ENCODE data around the gene TMEM201.
"Not testable (repeated sequence)": the region's sequence is repeated elsewhere in the genome, so short reads cannot be mapped to it uniquely, and the experiment has no call there.

TMEM201 gene

GRCh38 chr1:9561429-9561828, 27.3 kb upstream of the TMEM201 start:
- TF ChIP-seq GATA1 (IDR thresholded peaks at IDR 0.05; ENCODE audit: low read depth, low read length), result no peak
- TF ChIP-seq POLR2A (IDR thresholded peaks at IDR 0.05; ENCODE audit: low read length), result no peak
- peak; percentile 70 to 72 for DNase-seq

DNA sequence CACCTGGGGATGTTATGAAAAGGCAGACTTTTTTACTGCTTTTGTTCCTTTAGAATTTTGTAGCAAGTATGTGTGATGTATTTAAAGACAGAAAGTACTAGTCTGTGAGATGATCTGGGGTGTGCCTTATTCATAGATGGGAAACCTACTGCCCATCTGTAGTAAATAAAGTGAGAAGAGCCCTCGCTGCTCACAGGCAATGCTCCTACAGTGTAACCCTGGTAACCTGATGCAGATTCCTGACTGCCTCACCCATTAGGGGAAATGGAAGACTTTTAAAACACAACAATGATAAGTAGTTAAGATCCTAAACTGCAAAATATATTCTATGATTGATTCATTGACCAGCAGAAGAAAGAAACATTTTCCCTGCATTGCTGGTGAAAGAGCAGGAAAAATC, 19.4 kb upstream of the TMEM201 start:
- TF ChIP-seq GATA1 (IDR thresholded peaks at IDR 0.05; ENCODE audit: low read depth, low read length) (no peak), POLR2A (IDR thresholded peaks at IDR 0.05; ENCODE audit: low read length) (no peak)
- DNase-seq, result no peak

DNA sequence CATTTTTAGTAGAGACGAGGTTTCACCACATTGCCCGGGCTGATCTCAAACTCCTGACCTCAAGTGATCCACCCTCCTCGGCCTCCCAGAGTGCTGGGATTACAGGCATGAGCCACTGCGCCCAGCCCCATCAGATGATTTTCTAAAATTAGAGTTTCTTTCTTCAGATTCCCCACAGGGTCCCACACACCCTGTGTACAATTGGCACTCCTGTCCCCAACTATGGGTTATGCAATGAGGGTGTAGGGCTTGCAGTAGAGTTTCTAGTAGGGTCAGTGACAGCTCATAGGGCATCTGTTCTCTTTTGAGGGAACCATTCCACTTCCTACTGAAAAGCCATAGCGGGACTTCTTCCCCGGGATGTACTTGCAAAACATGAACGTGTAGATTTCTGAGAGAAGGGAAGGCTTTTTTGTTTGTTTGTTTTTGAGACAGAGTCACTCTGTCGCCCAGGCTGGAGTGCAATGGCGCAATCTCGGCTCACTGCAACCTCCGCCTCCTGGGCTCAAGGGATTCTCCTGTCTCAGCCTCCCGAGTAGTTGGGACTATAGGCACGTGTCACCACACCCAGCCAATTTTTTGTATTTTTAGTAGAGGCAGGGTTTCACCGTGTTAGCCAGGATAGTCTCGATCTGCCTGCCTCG, 17.7 kb upstream of the TMEM201 start:
- DNase-seq, result not testable (repeated sequence)

DNA sequence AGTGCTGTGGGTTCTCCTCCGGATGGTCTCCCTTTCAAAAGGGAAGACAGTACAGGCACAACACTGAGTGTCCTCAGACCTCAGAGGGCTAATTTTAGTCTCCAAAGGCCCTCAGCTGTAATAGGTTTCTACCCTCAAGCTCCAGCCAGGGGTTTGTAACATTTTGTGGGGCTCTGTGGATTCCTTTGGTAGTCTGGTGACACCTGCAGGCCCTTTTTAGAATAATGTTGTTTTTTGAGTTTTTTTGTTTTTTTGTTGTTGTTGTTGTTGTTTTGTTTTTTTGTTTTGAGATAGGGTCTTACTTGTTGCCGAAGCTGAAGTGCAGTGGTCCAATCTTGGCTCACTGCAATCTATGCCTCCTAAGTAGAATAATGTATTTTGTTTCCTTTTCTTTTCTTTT, 15.0 kb upstream of the TMEM201 start:
- TF ChIP-seq POLR2A (IDR thresholded peaks at IDR 0.05; ENCODE audit: low read length) (no peak), GATA1 (IDR thresholded peaks at IDR 0.05; ENCODE audit: low read depth, low read length) (no peak)
- DNase-seq, result peak; percentile 34 to 47

DNA sequence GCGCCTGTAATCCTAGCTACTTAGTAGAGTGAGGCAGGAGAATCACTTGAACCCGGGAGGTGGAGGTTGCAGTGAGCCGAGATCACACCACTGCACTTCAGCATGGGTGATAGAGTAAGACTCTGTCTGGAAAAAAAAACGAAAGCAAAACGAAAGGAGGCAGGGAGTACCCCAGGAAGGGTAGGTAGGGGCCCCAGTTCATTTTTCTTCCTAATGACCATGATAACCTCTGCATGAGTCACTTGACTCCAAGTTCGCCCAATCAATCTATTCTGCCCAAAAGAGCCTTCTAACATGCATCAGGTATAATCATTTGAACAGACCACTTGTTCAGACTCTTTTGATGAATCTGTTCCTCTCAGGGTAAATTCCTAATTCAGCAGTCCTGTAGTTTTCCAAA, 13.2 kb upstream of the TMEM201 start:
- no peak for DNase-seq
- TF ChIP-seq POLR2A (IDR thresholded peaks at IDR 0.05; ENCODE audit: low read length) (no peak), GATA1 (IDR thresholded peaks at IDR 0.05; ENCODE audit: low read depth, low read length) (no peak)

GRCh38 chr1:9576903-9577302, 11.8 kb upstream of the TMEM201 start:
- TF ChIP-seq GATA1 (IDR thresholded peaks at IDR 0.05; ENCODE audit: low read depth, low read length), result no peak
- TF ChIP-seq POLR2A (IDR thresholded peaks at IDR 0.05; ENCODE audit: low read length), result no peak
- DNase-seq, result no peak

DNA sequence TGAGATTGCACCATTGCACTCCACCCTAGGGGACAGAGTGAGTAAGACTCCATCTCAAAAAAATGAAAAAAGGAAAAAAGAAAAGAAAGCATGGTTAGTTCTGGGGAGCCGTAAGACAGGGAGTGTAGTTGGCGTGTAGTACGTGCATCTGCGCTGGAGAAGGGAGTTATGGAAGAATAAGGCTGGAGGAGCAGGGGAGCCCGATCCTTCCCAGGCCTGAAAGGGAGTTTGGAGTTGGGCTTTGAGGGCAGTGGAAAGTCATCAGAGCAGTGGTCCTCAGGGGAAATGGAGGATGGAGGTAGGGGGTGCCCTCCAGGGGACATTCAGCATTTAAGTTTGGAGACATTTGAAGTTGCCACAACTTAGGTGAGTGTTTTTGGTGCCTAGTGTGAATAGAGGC, 11.3 kb upstream of the TMEM201 start:
- TF ChIP-seq GATA1 (IDR thresholded peaks at IDR 0.05; ENCODE audit: low read depth, low read length) (no peak), POLR2A (IDR thresholded peaks at IDR 0.05; ENCODE audit: low read length) (no peak)
- DNase-seq, result no peak

GRCh38 chr1:9580942-9581341, 7.8 kb upstream of the TMEM201 start:
- DNase-seq, result no peak
- TF ChIP-seq POLR2A (IDR thresholded peaks at IDR 0.05; ENCODE audit: low read length) (no peak), GATA1 (IDR thresholded peaks at IDR 0.05; ENCODE audit: low read depth, low read length) (no peak)

- TF ChIP-seq POLR2A (IDR thresholded peaks at IDR 0.05; ENCODE audit: low read length) (no peak), GATA1 (IDR thresholded peaks at IDR 0.05; ENCODE audit: low read depth, low read length) (no peak)
- no peak for DNase-seq
These were observed 2.5 kb upstream of the TMEM201 start for GRCh38 chr1:9586147-9586766.

DNA sequence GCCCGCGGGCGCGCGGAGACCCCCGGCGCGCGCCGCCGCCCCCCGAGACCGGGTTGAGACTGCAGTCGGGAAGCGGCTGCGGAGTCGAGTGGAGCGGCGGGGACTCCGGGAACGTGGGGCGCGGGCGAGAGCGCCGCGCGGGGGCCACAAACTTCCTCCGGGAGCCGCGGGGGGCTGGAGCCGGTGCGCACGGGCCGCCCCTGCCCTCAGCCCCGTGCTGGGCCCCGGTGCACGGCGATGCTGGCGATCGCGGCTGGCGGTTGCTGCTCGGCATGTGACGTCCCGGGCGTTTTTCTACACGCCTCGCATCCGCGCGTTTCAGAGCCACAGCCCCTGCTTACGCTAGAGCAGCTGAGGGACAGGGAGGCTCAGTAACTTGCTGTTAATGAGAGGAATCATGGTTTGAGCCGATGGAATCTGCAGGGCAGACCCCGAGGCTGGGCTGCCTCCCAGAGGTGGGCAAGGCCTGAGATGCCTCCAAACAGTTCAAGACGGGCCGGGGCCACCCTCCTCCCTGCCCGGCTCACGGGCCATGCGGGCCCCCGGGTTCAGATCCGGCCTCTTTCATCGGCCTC, 520 bp downstream of the TMEM201 start:
- peak; percentile 63 to 68 for DNase-seq
- TF ChIP-seq GATA1 (IDR thresholded peaks at IDR 0.05; ENCODE audit: low read depth, low read length) (no peak), POLR2A (IDR thresholded peaks at IDR 0.05; ENCODE audit: low read length) (no peak)

DNA sequence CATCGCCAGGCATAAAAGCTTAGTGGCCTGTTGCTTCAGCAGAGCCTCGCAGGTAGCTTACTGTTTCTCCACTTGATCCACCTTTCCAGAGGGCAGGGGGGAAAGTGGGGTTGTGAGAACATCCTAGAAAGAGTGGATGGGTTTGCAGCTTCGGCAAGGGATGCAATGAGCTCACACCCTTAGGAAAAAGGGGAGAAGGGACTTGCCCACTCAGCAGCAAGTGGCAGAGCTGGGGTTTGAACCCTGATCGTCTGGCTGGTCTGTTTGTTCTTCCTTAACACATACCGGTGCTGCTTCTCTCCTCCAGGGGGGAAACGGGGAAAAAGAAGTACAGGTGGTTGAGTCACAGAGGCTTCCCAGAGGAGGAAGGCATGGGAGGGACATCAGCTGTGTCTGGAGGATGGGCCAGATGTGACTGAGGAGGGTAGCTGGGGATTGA, 1.0 kb downstream of the TMEM201 start:
- peak; percentile 47 to 53 for DNase-seq

GRCh38 chr1:9590201-9590600, 1.5 kb downstream of the TMEM201 start:
- TF ChIP-seq POLR2A (IDR thresholded peaks at IDR 0.05; ENCODE audit: low read length) (no peak), GATA1 (IDR thresholded peaks at IDR 0.05; ENCODE audit: low read depth, low read length) (no peak)
- no peak for DNase-seq

More for the DNA sequence above, 1.0 kb downstream of the TMEM201 start:
- TF ChIP-seq POLR2A (IDR thresholded peaks at IDR 0.05; ENCODE audit: low read length) (no peak), GATA1 (IDR thresholded peaks at IDR 0.05; ENCODE audit: low read depth, low read length) (no peak)

DNA sequence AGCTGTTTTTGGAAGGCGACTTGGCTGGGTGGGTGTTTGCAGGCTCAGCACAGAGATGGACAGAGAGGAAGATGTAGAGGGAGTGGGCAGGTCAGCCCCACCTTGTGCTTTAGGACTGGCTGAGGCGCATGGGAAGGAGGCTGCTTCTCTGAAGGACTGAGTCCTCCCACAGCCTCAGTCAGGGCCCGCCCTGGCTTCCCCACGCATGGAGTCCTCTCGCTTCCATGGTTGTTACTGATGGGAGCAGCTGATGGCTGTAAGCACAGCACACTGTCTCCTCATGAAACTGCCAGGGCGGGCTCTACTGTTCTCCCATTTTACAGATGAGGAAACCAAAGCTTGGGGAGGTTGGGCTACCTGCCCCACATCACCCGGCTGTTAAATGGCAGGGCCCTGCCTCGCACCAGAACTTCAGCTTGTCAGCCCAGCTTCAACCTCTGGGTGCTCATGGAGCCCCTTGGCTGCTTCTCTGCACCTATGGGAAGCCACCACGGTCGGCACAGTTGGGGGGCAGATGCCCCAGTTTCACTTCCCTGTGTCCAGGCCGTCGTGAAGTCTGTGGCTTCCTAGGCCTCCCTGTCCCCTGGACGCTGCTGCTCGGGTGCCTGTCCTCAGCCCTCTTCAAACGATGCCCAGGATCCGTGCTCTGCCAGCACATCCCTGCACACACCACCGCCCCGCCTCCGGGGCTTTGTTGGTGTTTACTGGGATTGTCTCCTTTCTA, 2.4 kb downstream of the TMEM201 start:
- TF ChIP-seq POLR2A (IDR thresholded peaks at IDR 0.05; ENCODE audit: low read length) (no peak), GATA1 (IDR thresholded peaks at IDR 0.05; ENCODE audit: low read depth, low read length) (no peak)

More for the DNA sequence above, 2.4 kb downstream of the TMEM201 start:
- no peak for DNase-seq
